ENCODE data around the gene XCR1.
"Not testable (repeated sequence)": the region's sequence is repeated elsewhere in the genome, so short reads cannot be mapped to it uniquely, and the experiment has no call there.

XCR1 gene

DNA sequence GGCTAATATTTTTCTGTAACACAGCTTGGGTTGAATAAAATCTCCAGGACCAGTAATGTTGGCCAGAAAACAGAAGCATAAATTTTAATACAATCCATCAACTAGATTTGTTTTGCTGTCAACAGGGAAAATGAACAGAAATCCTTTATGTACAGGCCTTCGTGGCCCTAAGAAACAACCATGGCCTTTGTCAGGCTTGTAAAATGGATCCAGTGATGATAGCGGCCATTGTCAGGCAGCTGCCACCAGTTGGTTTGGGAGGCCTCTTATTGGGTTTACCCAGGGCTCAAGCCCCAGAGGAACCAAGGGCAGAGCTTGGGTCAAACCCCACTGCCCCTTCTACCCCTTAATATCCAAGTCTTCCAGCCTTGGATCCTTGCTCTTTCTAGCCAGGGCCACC, 26.1 kb downstream of the XCR1 start:
- no peak for DNase-seq

DNA sequence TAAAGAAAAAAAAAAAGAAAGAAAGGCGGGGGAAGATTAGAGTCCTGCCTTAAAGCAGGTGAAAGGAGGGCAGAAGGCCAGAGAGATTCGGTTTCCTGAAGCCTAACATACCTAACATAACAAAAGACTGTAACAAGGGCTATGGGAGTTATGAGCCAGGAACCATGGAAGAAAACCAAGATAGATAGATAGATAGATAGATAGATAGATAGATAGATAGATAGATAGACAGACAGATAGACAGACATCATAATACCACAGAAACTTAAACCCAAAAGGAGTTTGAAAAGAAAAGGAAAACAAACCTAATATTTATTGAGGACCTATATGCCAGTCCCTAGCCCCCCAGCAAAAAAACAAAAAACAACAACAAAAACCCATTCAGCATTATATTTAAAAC, 29.3 kb downstream of the XCR1 start:
- DNase-seq: no peak

DNA sequence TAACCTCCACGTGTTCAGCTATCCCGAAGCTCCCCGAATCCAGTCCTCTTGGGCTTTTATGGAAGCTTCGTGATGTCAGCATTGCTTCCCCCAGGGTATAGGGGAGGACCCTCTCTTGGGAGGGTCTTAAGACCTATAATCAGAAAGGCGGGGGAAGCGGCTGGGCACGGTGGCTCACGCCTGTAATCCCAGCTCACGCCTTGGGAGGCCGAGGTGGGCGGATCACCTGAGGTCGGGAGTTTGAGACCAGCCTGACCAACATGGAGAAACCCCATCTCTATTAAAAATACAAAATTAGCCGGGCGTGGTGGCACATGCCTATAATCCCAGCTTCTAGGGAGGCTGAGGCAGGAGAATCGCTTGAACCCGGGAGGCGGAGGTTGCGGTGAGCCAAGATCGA, 29.8 kb downstream of the XCR1 start:
- not testable (repeated sequence) for DNase-seq

DNA sequence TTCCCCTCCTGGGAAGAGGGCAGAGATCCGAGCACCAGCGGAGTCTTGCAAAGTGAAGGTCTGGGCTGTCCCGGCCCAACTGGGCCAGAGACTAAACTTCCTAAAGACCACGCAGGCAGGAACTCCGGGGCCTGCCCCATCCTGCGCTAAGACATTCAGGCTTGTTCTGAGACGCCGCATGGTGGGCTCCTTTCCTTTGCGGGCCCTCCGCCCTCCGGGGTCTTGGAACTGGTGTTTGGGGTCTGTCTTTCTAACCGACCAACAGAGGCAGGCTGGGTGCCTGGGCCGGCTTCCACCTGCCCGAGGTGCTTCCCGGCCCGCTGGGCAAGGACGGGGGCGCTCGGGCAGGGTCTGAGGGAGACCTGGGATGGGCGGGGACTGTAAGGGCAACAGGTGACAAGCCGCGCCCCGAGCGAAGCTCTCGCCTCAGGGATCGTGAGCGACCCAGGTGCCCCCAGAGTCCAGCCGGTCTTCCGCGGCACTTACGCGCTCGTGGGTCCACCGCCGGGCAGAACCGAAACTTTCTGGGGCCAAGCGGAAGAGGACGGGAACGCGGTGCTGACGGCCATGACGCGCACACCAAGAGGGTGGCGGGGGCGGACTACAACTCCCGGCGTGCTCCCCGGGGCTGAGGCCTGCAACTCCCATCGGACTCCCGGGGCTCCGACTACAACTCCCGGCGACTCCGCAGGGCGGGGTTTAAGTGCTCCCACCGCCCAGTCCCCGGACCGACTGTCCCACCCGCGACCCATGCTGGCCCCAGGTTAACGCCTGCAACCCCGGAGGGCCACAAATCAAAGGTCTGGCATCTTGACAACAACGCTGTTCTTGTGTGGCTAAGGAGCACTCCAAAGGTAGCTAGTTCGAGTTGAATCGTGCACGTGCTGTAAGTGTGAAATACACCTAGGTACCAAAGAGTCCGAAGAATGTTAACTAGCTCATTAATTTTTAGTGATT, 31.8 kb downstream of the XCR1 start, which contains the start of gene FYCO1:
Gene FYCO1, minus strand, starts transcription at position 589 of the 957 bp plus-strand sequence. CDS start 10,914 bp downstream, outside the sequence.
- peak; percentile 88 for DNase-seq

DNA sequence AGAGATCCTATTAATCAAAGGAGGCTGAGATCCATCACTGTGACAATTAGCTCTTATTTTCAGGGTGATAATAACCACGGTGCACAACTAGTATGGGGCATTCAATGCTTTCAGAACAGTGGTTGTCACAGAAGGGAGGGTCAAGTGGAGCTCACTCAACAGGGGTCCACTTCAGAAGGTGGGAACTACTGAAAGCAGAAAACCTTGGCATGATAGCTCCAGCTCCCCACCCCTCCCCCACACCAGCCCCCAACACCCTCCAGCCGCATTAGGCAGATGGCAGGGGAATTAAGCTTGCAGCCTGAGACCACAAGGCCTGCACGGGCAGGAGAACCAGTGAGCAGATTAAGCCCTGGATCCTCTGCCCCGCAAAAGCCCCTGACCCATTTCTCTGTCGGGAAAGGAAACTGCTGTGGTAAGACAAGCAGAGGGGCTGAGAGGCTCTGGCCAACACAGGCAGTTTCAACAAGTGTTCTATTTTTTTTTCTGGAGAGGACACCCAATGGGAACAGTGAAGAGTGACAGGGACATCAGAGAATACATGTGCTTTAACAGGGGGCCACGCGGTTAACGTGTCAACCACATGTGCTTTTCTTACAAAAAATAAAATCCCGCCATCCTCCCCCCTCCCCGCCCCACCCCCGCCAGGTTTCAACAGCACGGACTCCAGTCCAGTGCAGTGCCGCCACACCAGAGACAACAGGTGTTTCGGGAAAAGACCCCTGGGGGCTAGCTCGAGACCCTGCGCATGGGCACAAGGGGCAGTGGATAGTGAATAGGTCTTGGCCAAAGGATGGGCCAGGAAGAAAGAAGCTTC, 32.7 kb downstream of the XCR1 start:
- DNase-seq: peak; percentile 75

DNA sequence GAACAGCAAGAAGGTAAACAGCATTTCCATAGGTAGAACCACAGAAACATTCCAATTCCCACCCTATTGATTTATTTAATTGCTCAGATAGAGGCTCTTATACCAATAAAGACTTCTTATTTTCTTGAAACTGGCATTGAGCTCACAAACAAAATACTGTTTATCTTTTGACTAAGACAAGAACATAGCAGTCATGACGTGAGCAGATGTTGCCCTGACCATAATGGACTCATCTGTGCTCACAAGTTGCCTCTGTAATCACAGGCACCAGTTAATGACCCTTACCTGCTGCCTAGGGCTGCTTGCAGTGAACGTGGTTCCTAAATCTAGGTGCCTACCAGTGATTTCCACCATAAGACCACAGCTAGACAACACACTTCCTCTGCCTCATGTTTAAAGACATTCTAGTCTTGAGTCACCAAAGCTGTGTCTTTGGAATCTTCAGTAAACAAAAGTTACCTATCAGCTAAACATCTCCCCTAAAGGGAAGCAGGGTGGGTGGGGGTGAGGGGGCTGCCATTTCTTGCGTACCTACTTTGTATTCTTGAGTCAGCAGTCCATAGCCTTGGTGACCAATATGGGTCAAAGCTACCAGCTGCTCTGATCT, 33.8 kb downstream of the XCR1 start:
- peak; percentile 85 for DNase-seq

DNA sequence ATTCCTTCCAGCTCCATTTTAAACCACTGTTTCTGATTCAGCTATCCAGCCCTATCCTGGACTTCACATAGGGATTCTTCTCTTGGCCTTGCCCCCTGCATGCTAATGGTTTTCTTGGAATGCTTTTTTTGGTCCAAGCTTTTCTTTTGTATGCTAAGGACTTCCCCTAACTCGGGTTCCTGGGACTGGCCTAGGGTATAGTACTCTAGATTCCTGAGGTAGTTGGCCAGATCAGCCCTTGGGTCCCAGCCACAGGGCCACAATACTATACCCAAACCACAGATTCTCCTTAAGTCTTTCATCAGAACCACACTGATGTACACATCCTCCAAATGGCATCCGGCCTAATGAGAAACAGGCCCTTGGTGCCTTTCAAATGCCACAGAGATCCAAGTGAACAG, 34.5 kb downstream of the XCR1 start:
- DNase-seq: no peak

DNA sequence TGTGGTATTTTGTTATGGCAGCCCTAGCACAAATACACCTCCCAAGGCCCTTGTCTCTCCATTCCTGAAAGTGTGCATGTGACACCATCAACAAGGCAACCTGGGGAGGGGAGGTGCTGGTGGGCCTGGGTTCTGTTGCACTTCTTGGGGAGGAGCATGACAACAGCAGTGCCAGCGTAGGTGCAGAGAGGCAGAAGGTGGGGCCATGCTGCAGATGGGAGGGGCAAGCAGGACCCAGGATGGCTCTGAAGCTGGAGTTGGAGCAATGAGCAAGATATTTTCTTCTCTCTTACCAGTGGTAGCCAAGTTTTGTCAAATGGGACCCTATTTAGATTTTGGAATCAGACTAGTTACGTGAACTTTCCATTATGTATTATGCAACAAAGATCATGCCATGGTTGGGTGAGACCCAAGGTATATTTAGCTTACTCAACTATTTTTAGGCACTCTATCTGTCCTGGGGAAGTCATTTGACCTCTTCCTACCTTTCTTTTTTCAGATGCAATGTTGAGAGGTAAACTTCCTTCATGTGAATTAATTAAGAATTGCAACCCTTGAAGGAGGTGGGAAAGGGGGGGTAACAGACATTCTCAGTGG, 35.1 kb downstream of the XCR1 start:
- no peak for DNase-seq

DNA sequence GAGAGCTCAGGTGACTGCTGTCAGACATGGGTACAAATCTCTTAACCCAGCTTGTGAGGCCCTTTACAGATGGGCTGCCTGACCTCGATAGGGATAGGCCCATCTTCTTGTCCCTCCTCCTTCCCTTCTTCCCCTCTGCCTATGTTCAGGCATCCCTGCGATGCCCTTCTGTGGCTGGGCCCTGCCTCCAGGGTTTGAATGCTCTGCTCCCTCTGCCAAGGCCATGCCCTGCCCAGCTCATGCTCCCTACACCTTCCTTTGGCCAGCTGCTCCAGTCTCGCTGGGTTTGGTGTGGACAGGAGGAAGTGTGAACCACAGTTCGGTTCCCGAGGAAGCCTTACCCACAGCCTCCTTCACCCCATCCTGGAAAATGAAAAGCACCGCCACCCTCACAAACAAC, 35.9 kb downstream of the XCR1 start:
- DNase-seq: no peak

DNA sequence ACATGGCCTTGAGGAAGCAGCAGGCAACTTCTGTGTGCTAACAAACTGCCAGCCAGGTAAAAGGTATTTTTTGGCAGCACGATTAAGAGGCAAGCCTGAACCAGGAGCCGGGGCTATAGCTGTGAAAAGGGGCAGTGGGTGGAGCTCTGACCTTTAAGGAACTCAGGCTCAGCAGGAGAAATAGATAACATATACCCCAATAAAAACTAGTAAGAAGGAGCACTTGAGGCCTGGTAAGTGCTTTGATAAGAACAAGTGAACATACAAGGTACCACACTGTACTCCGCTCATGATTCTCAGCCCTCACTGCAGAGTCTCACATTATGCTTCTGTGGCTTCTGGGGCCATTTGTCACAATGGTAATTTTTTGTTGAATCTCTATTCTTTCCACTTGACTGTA, 37.1 kb downstream of the XCR1 start:
- no peak for DNase-seq

DNA sequence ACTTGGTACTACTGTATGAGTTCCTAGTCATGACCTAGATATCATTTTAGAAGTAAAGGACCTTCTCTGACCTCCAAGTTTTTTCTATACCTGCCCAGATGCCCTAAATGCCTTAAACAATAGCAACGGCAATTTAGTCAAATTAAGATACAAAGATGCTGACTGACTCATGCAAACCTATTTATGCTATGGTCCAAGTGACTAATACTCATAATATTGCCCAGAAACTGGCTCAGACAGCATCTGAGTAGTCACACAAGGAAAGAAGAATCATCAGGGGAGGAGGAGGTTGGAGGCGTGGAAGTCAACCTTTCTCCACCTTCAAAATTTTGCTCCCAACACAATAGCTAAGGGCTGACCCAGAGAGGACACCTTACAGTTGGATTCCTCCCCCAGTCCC, 38.5 kb downstream of the XCR1 start:
- peak; percentile 38 for DNase-seq

DNA sequence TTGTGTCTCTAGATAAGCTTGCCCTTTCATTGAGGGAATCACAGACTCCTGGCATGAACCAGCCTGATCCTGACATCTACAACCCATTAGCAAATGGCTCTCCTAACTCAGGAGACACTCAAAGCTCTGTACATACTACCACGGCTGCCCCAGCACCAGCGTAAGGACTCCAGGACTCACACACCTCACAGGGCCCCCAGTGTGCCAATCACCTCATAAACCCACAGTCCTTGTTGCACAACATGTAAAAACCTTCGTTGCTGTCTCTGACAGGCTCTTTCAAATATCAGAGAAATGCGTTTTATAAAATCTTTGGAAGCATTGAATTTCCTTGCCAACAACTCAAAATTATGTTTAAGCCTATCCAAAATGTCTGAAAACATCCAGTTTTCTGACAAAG, 38.9 kb downstream of the XCR1 start:
- DNase-seq: no peak

DNA sequence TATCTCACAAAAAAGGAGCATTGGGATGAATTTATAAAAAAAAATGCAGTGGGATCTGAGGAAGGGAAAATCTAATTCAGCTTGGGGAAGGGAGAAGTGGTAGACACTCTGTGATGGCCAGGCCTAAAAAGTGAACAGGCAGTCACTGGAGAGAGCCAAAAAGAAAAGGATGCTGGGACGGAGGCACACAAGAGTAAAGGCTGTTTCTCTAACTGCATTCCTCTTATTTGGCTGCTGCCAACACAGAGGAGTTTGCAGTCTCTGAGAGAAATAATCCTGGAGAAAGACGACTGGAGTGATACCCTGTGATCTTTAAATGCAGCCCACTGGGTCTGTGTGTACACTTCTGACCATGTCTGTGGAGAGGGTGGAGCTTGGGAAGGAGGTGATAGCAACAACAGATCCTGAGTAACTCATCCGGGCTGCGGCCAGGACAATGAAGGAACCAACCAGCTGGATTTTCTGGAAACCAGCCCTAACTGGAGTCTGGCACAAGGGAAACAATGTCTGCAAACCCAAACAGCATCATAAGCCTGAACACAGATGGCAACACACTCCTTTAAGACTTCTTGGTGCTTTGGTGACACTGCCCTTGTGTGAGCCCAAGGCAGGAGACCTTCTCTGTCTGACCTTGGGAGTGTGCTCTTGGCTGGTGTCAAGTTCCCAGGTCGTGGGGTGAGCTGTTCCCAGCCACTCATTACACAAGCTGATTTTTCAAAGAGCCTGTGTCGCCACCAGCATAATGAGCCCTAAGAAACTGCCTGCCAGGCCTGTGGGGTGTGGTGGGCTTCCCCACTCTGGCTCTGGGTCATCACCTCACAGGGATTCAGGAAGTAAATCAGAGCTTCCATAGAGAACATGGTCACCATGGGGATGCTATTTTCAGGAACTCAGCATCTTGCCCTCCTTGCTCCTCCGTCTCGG, 39.7 kb downstream of the XCR1 start:
- DNase-seq: no peak

DNA sequence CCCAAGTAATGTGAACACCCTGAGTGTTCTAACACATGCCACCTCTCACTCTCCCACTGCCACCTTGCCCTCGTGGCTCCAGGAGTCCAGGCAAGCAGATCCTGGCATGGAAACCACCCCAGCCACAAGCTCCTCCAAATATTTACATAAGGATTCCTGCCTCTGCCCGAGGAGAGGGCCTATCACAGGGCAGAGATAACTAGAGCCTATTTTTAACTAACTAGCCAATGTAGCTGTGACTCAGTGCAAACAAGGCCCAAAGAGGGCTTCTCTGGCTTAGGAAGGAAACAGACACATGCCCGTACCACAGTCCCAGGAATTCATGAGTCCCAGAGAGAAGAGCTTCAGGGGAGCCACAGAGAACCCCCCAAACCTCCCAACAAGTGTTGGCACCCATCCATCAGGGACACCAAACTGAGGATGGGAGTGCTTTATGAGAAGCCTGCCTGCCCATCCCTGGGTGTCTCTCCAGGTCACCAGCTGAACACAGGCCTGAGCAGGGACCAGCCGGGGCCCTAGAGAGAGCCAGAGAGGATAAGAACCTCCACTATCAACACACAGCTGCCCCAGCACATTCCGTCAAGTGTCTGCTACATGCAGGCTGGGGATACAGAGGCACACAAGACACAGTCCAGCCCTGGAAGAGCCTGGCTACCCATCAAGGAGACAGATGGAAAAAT, 40.8 kb downstream of the XCR1 start:
- no peak for DNase-seq

DNA sequence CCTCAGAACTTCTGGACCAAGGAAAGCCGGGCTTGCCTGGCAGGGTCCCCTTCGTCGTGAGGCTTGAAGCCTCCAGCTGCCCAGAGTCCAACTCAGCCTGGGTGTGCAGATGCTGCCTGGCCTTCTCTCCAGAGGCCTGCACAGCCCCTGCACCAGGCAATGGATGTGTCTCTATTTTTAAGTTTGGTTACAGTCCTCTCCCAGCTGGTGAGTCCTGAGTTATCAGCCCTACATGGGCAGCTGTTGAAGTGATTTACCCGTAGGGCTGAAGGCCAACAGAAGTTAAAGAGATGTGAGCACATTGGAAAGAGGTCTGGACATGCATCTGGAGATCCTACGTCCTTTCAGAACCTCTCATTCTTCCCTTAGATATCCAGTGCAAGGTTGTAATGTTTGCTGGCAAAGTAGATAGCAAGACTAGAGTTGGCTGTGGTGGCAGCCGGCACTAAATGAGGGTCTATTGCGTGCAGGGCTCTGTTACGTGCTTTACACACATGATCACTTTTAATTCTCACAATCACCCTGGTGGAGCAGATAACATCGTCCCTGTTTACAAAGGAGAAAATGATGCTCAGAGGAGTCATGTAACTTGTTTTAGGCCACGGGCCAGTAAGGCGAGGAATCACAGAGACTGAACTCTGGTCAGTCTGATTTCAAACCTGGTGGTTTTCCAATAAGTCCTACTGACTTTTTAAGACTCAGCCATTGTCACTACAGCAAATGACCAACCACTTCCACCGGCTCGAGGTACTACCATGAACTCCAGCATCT, 41.6 kb downstream of the XCR1 start:
- no peak for DNase-seq

DNA sequence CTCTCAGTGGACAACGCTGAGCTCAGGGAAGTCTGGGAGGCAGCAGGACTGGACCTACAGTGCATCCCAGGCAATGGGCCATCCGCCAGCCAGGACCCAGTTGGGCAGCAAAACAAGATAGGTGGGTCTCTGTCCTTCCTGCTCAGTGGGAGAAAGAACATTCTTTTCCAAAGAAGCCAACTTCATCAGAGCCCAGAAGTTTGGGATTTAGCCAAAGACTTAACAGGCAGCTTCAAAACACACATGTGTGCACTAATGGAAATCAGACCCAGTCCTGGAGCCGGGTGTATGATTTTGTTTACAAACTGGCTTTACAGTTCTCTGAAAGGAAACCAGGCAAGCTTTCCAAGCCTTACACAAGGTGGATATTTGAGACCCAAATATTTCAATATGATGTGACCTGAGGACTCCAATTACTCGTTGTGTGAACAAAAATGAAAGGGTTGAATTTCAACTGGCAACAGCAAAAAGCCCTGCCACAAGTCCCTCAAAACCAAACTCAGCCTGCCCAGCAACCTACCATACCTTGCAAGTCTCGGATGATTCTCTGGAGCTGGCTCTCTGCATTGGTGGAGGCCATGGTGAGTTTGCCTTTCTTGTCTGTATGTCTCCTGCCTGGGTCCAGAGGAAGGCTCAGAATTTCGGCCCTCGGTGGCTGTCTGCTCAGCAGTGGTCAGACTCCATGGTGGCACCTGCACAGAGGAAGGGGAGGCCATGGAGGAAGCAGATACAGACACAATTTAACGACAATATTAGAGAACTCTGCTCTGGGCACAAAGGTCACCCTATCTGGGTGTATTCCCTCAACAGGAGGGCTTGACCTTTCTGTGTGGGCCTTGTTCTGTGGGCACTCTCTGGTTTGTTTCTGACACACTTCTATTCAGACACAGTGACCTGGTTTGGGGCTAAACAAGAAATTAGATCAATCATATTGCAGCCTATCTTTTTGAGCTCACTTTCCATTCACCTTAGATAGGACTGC, 42.7 kb downstream of the XCR1 start:
- DNase-seq: no peak

DNA sequence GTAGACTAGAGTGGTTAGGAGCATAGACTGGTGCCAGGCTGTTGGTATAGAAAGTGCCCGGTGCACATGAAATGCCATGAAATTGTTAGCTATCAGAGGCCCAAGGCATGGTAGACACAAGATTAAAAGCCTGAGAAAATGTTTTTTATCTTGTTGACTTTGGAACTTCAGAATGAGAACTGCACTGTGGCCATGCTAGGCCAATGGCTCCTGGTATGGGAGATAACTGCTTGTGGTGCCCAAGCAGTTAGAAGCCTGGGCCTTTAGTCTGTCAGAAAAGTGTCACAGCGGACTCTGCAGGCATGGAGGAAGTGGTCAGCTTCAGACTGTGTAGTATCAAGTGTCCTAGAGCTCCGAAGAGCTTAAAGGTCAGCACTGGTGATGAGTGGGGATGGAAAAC, 43.5 kb downstream of the XCR1 start:
- DNase-seq: no peak

DNA sequence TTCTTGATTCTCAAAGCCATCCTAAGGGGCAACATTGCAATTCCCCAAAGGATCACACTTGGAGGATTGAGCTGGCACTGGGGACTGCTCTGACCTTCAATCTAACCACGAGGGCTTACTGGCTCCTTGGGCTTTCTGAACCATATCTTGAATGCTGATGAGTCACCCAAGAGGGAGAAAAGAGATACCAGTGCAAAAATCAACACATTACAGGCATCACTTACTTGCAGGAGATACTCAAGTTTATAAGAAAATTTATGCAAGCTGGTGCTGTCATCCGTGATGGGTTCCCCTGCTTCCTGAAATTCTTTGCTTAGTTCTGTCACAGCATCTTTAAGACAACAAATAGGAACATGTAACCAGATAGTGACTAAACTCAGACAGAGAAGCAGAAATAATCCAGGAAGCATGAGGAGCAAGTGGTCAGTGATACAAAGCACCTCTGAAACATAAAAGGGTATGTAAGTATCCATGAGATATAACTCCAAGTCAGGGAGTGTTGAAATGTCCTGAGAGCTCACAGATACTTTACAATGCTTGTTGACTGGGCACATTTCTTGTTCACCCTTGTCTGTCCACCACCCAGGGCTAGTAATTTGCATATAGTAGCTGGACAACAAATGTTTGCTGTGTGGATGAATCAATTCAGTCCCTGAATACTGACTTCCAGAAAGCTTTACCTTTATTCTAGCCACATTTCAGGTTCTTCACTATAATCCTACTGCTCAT, 45.8 kb downstream of the XCR1 start:
- DNase-seq: no peak

Data from CD4-positive, alpha-beta T cell treated with Interleukin-4 for 4 hours (primary cell).